Measurements from ENCODE around the gene FAM200B. TPM values are rescaled to one million over a fixed set of nuclear protein-coding genes. Genes with fewer than 3 reads are reported as not detected.

The FAM200B gene
- total RNA-seq, 2 donors from 2014 or later, result 15.6 to 20.8 TPM

GRCh38 chr4:15704129-15704528, 22.5 kb downstream of the FAM200B start:
- DNase-seq, result no peak
- peaks cover 7% of the 10 kb centered on the region for H3K4me1 ChIP-seq
- no peaks in the 10 kb centered on the region for H3K27me3 ChIP-seq
- no peak overlapping the region for H3K4me3 ChIP-seq
- TF ChIP-seq POLR2A (IDR thresholded peaks at IDR 0.05) (no peak), CTCF (IDR thresholded peaks at IDR 0.05) (no peak)
- no peaks in the 10 kb centered on the region for H3K9me3 ChIP-seq
- H3K27ac ChIP-seq, result no peak overlapping the region
- ATAC-seq, result no peak
- intact Hi-C loops (cut with DNase I), result no loop called here
- no peaks in the 10 kb centered on the region for H3K36me3 ChIP-seq (replicated peaks in 1 of 2; ENCODE audit: insufficient read depth in 1 of 2, low read depth in 2 of 2)

GRCh38 chr4:15706646-15707362, 25.2 kb downstream of the FAM200B start:
- intact Hi-C loops (cut with DNase I), result no loop called here
- no peaks in the 10 kb centered on the region for H3K27me3 ChIP-seq
- H3K4me3 ChIP-seq, result no peak overlapping the region
- H3K36me3 ChIP-seq (replicated peaks in 1 of 2; ENCODE audit: insufficient read depth in 1 of 2, low read depth in 2 of 2), result no peaks in the 10 kb centered on the region
- no peak for TF ChIP-seq CTCF (IDR thresholded peaks at IDR 0.05)
- no peak for TF ChIP-seq POLR2A (IDR thresholded peaks at IDR 0.05)
- 42% methylated on average over 3 of the region's 3 CpGs for WGBS, 2 donors
- DNase-seq, result no peak
- H3K4me1 ChIP-seq, result peaks cover 7% of the 10 kb centered on the region
- H3K27ac ChIP-seq, result no peak overlapping the region
- ATAC-seq, result no peak
- H3K9me3 ChIP-seq, result no peaks in the 10 kb centered on the region

GRCh38 chr4:15707363-15707715, 25.7 kb downstream of the FAM200B start:
- no peak for TF ChIP-seq CTCF (IDR thresholded peaks at IDR 0.05)
- TF ChIP-seq POLR2A (IDR thresholded peaks at IDR 0.05), result no peak
- Histone ChIP-seq H3K36me3 (replicated peaks in 1 of 2; ENCODE audit: insufficient read depth in 1 of 2, low read depth in 2 of 2) (no peaks in the 10 kb centered on the region), H3K27ac (no peak overlapping the region), H3K9me3 (no peaks in the 10 kb centered on the region), H3K27me3 (no peaks in the 10 kb centered on the region), H3K4me1 (peaks cover 7% of the 10 kb centered on the region), H3K4me3 (no peak overlapping the region)
- ATAC-seq (no peak), DNase-seq (no peak)
- intact Hi-C loops (cut with DNase I), result no loop called here
- 55 to 58% methylated on average over 7 of the region's 7 CpGs for WGBS, 2 donors

- Histone ChIP-seq H3K4me1 (no peaks in the 10 kb centered on the region), H3K36me3 (replicated peaks in 1 of 2; ENCODE audit: insufficient read depth in 1 of 2, low read depth in 2 of 2) (no peaks in the 10 kb centered on the region), H3K4me3 (no peak overlapping the region), H3K9me3 (no peaks in the 10 kb centered on the region), H3K27ac (no peak overlapping the region), H3K27me3 (no peaks in the 10 kb centered on the region)
- intact Hi-C loops (cut with DNase I), result no loop called here
- TF ChIP-seq CTCF (IDR thresholded peaks at IDR 0.05), result no peak
- no peak for TF ChIP-seq POLR2A (IDR thresholded peaks at IDR 0.05)
- DNase-seq (no peak), ATAC-seq (no peak)
- 78 to 80% methylated on average over 2 of the region's 2 CpGs for WGBS, 2 donors
Observed at GRCh38 chr4:15711762-15712161, 30.1 kb downstream of the FAM200B start.

GRCh38 chr4:15712214-15712613, 30.6 kb downstream of the FAM200B start:
- no peak for ATAC-seq
- Histone ChIP-seq H3K4me3 (no peak overlapping the region), H3K27ac (no peak overlapping the region), H3K27me3 (no peaks in the 10 kb centered on the region), H3K9me3 (no peaks in the 10 kb centered on the region), H3K36me3 (replicated peaks in 1 of 2; ENCODE audit: insufficient read depth in 1 of 2, low read depth in 2 of 2) (no peaks in the 10 kb centered on the region), H3K4me1 (no peaks in the 10 kb centered on the region)
- no peak for DNase-seq
- intact Hi-C loops (cut with DNase I), result no loop called here
- WGBS, 2 donors, result 100% methylated on average over 1 of the region's 1 CpG
- TF ChIP-seq POLR2A (IDR thresholded peaks at IDR 0.05) (no peak), CTCF (IDR thresholded peaks at IDR 0.05) (no peak)
